HT1080 (cell line): ENCODE results near the gene BTN1A1. TPM values are rescaled to one million over a fixed set of nuclear protein-coding genes. Genes with fewer than 3 reads are reported as not detected.

Experiments
- DNase-seq: peaks from one replicate; pipeline ENCODE4 v3.0.0-alpha.2; 2015; ENCODE audit warnings: low read depth
- small RNA-seq: library from RNA; depleted of rRNA; stranded (forward); fragments of <200 nt; gene quantifications from one replicate; pipeline ENCODE3, GENCODE V24; 2014
- total RNA-seq: library from RNA; depleted of rRNA; stranded (reverse); fragments of >200 nt; shearing (Covaris generic); gene quantifications from 2 replicates; pipeline ENCODE4 v1.2.3, GENCODE V29; 2014; rRNA removed

Gene BTN1A1
- total RNA-seq, 1 experiment from 2014 or later = not detected

DNA sequence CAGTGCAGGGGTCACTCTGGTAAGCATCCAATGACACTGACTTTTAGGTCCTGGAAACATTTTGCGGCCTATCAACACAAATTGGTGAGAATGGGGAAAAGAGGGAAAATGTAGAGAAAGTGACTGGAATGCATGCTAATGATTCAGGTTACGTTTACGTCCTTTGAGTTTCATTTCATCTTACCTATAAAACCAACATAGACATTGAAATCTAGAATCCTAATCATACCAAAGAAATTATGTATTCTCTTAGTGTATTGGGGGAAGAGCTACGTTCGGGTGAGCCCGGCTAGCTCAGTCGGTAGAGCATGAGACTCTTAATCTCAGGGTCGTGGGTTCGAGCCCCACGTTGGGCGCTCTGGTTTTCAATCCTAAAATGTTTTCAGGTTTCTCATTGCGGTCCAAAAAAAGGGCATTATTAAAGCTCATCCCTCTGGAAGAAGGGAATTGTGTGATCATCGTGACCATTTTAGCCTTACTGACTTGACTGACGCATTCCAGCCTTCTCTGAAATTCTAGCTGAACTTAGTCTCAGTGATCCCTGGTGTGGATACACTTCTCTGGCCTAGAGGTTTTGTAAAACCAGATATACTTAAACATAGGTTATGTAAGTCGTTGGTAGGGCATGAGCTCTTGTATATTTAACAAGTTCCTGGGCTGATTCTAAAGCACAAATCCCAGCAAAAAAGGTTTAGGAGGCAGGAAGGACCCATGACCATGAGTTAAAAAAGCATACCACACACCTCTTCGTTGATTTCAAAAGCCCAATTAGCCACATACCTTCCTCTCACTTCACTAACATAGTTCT lies 56.4 kb downstream of the BTN1A1 start:
- DNase-seq = peak; percentile 97

Small RNA genes lying within 50 kb of the gene (small RNA-seq; reads per million reads assigned to genes)
- gene RNU6-502P = not detected

Other genes with a start within 250 kb of the BTN1A1 start
- gene BTN3A2, start 135.1 kb upstream of the BTN1A1 start, total RNA-seq = 14.8 and 16.1 TPM in 2 replicates
- 3.0 and 5.6 TPM in 2 replicates for gene BTN2A2, start 117.2 kb upstream of the BTN1A1 start, total RNA-seq
- 8.2 and 8.7 TPM in 2 replicates for gene BTN3A1, start 98.0 kb upstream of the BTN1A1 start, total RNA-seq
- 3.8 and 4.7 TPM in 2 replicates for gene BTN3A3, start 59.8 kb upstream of the BTN1A1 start, total RNA-seq
- 7.9 and 8.5 TPM in 2 replicates for gene BTN2A1, start 42.3 kb upstream of the BTN1A1 start, total RNA-seq
- 74.0 and 75.1 TPM in 2 replicates for gene HMGN4, start 38.1 kb downstream of the BTN1A1 start, total RNA-seq
- 25.4 and 28.9 TPM in 2 replicates for gene ABT1, start 96.7 kb downstream of the BTN1A1 start, total RNA-seq
- 11.0 and 11.8 TPM in 2 replicates for gene ZNF322, start 159.4 kb downstream of the BTN1A1 start, total RNA-seq